ENCODE measurements around the gene FLT3. TPM values are rescaled to one million over a fixed set of nuclear protein-coding genes. Genes with fewer than 3 reads are reported as not detected.

FLT3 gene
- total and polyA plus RNA-seq, 9 of the 15 experiments (the other 6 are each of a cell fraction or from before 2014, with no cell fraction given), result not detected

GRCh38 chr13:28138756-28139470 is 38.5 kb upstream of the FLT3 start (continued):
- TF ChIP-seq, protein P1, sequence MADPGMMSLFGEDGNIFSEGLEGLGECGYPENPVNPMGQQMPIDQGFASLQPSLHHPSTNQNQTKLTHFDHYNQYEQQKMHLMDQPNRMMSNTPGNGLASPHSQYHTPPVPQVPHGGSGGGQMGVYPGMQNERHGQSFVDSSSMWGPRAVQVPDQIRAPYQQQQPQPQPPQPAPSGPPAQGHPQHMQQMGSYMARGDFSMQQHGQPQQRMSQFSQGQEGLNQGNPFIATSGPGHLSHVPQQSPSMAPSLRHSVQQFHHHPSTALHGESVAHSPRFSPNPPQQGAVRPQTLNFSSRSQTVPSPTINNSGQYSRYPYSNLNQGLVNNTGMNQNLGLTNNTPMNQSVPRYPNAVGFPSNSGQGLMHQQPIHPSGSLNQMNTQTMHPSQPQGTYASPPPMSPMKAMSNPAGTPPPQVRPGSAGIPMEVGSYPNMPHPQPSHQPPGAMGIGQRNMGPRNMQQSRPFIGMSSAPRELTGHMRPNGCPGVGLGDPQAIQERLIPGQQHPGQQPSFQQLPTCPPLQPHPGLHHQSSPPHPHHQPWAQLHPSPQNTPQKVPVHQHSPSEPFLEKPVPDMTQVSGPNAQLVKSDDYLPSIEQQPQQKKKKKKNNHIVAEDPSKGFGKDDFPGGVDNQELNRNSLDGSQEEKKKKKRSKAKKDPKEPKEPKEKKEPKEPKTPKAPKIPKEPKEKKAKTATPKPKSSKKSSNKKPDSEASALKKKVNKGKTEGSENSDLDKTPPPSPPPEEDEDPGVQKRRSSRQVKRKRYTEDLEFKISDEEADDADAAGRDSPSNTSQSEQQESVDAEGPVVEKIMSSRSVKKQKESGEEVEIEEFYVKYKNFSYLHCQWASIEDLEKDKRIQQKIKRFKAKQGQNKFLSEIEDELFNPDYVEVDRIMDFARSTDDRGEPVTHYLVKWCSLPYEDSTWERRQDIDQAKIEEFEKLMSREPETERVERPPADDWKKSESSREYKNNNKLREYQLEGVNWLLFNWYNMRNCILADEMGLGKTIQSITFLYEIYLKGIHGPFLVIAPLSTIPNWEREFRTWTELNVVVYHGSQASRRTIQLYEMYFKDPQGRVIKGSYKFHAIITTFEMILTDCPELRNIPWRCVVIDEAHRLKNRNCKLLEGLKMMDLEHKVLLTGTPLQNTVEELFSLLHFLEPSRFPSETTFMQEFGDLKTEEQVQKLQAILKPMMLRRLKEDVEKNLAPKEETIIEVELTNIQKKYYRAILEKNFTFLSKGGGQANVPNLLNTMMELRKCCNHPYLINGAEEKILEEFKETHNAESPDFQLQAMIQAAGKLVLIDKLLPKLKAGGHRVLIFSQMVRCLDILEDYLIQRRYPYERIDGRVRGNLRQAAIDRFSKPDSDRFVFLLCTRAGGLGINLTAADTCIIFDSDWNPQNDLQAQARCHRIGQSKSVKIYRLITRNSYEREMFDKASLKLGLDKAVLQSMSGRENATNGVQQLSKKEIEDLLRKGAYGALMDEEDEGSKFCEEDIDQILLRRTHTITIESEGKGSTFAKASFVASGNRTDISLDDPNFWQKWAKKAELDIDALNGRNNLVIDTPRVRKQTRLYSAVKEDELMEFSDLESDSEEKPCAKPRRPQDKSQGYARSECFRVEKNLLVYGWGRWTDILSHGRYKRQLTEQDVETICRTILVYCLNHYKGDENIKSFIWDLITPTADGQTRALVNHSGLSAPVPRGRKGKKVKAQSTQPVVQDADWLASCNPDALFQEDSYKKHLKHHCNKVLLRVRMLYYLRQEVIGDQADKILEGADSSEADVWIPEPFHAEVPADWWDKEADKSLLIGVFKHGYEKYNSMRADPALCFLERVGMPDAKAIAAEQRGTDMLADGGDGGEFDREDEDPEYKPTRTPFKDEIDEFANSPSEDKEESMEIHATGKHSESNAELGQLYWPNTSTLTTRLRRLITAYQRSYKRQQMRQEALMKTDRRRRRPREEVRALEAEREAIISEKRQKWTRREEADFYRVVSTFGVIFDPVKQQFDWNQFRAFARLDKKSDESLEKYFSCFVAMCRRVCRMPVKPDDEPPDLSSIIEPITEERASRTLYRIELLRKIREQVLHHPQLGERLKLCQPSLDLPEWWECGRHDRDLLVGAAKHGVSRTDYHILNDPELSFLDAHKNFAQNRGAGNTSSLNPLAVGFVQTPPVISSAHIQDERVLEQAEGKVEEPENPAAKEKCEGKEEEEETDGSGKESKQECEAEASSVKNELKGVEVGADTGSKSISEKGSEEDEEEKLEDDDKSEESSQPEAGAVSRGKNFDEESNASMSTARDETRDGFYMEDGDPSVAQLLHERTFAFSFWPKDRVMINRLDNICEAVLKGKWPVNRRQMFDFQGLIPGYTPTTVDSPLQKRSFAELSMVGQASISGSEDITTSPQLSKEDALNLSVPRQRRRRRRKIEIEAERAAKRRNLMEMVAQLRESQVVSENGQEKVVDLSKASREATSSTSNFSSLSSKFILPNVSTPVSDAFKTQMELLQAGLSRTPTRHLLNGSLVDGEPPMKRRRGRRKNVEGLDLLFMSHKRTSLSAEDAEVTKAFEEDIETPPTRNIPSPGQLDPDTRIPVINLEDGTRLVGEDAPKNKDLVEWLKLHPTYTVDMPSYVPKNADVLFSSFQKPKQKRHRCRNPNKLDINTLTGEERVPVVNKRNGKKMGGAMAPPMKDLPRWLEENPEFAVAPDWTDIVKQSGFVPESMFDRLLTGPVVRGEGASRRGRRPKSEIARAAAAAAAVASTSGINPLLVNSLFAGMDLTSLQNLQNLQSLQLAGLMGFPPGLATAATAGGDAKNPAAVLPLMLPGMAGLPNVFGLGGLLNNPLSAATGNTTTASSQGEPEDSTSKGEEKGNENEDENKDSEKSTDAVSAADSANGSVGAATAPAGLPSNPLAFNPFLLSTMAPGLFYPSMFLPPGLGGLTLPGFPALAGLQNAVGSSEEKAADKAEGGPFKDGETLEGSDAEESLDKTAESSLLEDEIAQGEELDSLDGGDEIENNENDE (IDR thresholded peaks at IDR 0.05; ENCODE audit: low read depth, low read length), result no peak
- TF ChIP-seq MLX (CRISPR knock-in tag; conservative IDR thresholded peaks at IDR 0.05) (no peak), GATA2 (CRISPR knock-in tag; IDR thresholded peaks at IDR 0.05) (no peak), MBD1 (CRISPR knock-in tag; IDR thresholded peaks at IDR 0.05) (no peak), EGR1 (conservative IDR thresholded peaks at IDR 0.05) (peak; percentile 84), RBFOX2 (IDR thresholded peaks at IDR 0.05; ENCODE audit: low read depth, low read length) (peak; percentile 76), ELF1 (tag; IDR thresholded peaks at IDR 0.05) (peak; percentile 49), EP400 (IDR thresholded peaks at IDR 0.05) (no peak), SIN3A (IDR thresholded peaks at IDR 0.05; ENCODE audit: borderline replicate concordance in 2 of 2, control insufficient read depth in 1 of 2, low read depth in 2 of 2, low read length in 2 of 2) (0 out of 4 replicates have a peak, but pooled peaks of 1 of the 2 experiments have one; percentile 69), PHF8 (IDR thresholded peaks at IDR 0.05; ENCODE audit: borderline replicate concordance, low read length) (peak; percentile 56; the same call in 1 of the 2 replicates)
- TF ChIP-seq, protein P2, sequence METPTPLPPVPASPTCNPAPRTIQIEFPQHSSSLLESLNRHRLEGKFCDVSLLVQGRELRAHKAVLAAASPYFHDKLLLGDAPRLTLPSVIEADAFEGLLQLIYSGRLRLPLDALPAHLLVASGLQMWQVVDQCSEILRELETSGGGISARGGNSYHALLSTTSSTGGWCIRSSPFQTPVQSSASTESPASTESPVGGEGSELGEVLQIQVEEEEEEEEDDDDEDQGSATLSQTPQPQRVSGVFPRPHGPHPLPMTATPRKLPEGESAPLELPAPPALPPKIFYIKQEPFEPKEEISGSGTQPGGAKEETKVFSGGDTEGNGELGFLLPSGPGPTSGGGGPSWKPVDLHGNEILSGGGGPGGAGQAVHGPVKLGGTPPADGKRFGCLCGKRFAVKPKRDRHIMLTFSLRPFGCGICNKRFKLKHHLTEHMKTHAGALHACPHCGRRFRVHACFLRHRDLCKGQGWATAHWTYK (CRISPR knock-in tag; IDR thresholded peaks at IDR 0.05), result 0 out of 2 replicates have a peak, but pooled peaks have one; percentile 52

Data from K562 (cell line).